Cardiac muscle cell (in vitro differentiated cells and primary cell): Measurements from ENCODE around the gene IFNK. TPM values are rescaled to one million over a fixed set of nuclear protein-coding genes. Genes with fewer than 3 reads are reported as not detected.

ENCODE experiments used
- DNase-seq, 2 donors: peaks; one replicate each; pipeline versions ENCODE4 v3.0.0 to v3.0.0-alpha.2; 2010 to 2017; ENCODE audit warnings: low read depth in 1 of 2, low spot score in 1 of 2
- H3K27ac ChIP-seq: fragments of 200-600 bp; sonication (generic); 2 replicates; pipeline ENCODE4 v1.5.1; 2016
- H3K27me3 ChIP-seq: fragments of 200-600 bp; sonication (generic); 2 replicates; pipeline ENCODE4 v1.6.0; 2016; ENCODE audit warnings: control low read depth
- H3K36me3 ChIP-seq: fragments of 200-600 bp; sonication (generic); 2 replicates; pipeline ENCODE4 v1.5.1; 2016; ENCODE audit warnings: control low read depth
- H3K4me1 ChIP-seq: fragments of 200-600 bp; sonication (generic); 2 replicates; pipeline ENCODE4 v1.8.1; 2017; ENCODE audit warnings: low read depth, mild to moderate bottlenecking, mixed run types
- H3K4me3 ChIP-seq: fragments of 200-600 bp; sonication (generic); 2 replicates; pipeline ENCODE4 v1.5.1; 2016; ENCODE audit warnings: mild to moderate bottlenecking
- H3K9me3 ChIP-seq: fragments of 200-600 bp; sonication (generic); 2 replicates; pipeline ENCODE4 v1.5.1; 2017; ENCODE audit warnings: low read depth, mild to moderate bottlenecking, control low read depth
- CTCF ChIP-seq: IDR thresholded peaks from 2 replicates; pipeline ENCODE4 v1.5.1; 2012; ENCODE audit warnings: low read depth, mild to moderate bottlenecking, low read length
- polyA plus RNA-seq: library from polyadenylated mRNA; unstranded; fragments of >200 nt; fragmentation: Nextera tagmentation; extraction: Ambion mirVana; gene quantifications from 2 replicates; pipeline ENCODE4 v1.2.1, GENCODE V29; 2016
- total RNA-seq: library from RNA; depleted of rRNA; stranded (reverse); fragments of >200 nt; gene quantifications from 2 replicates; pipeline ENCODE4 v1.2.3, GENCODE V29; 2016

IFNK gene
- total and polyA plus RNA-seq, 2 experiments from 2014 or later, result not detected

- H3K4me3 ChIP-seq, result no peak overlapping the region
- H3K4me1 ChIP-seq, result no peaks in the 10 kb centered on the region
- no peaks in the 10 kb centered on the region for H3K9me3 ChIP-seq
- H3K27me3 ChIP-seq, result no peaks in the 10 kb centered on the region
- H3K36me3 ChIP-seq, result peaks cover 12% of the 10 kb centered on the region
- no peak for TF ChIP-seq CTCF
- H3K27ac ChIP-seq, result no peak overlapping the region
- DNase-seq, result no peak
These were observed 40.6 kb downstream of the IFNK start for GRCh38 chr9:27564670-27565069.

GRCh38 chr9:27565696-27566095 is 41.6 kb downstream of the IFNK start:
- Histone ChIP-seq H3K27me3 (no peaks in the 10 kb centered on the region), H3K4me3 (no peak overlapping the region), H3K36me3 (peaks cover 12% of the 10 kb centered on the region), H3K27ac (no peak overlapping the region), H3K9me3 (no peaks in the 10 kb centered on the region), H3K4me1 (no peaks in the 10 kb centered on the region)
- no peak for TF ChIP-seq CTCF
- no peak for DNase-seq

GRCh38 chr9:27566118-27566517 is 42.0 kb downstream of the IFNK start:
- peak in 1 of 2 donors; percentile 18 for DNase-seq
- Histone ChIP-seq H3K4me1 (no peaks in the 10 kb centered on the region), H3K9me3 (no peaks in the 10 kb centered on the region), H3K27me3 (no peaks in the 10 kb centered on the region), H3K36me3 (peaks cover 12% of the 10 kb centered on the region), H3K27ac (no peak overlapping the region), H3K4me3 (no peak overlapping the region)
- no peak for TF ChIP-seq CTCF

- DNase-seq, result no peak
- Histone ChIP-seq H3K36me3 (peaks cover 8% of the 10 kb centered on the region), H3K4me1 (peaks cover 8% of the 10 kb centered on the region), H3K27me3 (no peaks in the 10 kb centered on the region), H3K4me3 (no peak overlapping the region), H3K9me3 (no peaks in the 10 kb centered on the region), H3K27ac (no peak overlapping the region)
- TF ChIP-seq CTCF, result no peak
These were observed 45.3 kb downstream of the IFNK start for GRCh38 chr9:27569406-27569805.

- no peaks in the 10 kb centered on the region for H3K9me3 ChIP-seq
- TF ChIP-seq CTCF, result no peak
These were observed 46.9 kb downstream of the IFNK start for GRCh38 chr9:27571011-27571410.

GRCh38 chr9:27572061-27572460 is 48.0 kb downstream of the IFNK start:
- Histone ChIP-seq H3K9me3 (no peaks in the 10 kb centered on the region), H3K4me3 (peak overlapping the region; percentile 67), H3K27ac (no peak overlapping the region), H3K36me3 (no peaks in the 10 kb centered on the region), H3K27me3 (no peaks in the 10 kb centered on the region), H3K4me1 (peaks cover 8% of the 10 kb centered on the region)
- no peak for DNase-seq
- no peak for TF ChIP-seq CTCF

More at GRCh38 chr9:27571011-27571410, 46.9 kb downstream of the IFNK start:
- Histone ChIP-seq H3K36me3 (no peaks in the 10 kb centered on the region), H3K27ac (no peak overlapping the region), H3K4me1 (peaks cover 8% of the 10 kb centered on the region), H3K27me3 (no peaks in the 10 kb centered on the region), H3K4me3 (no peak overlapping the region)
- DNase-seq, result no peak
